AG10803 (cell line): Measurements from ENCODE around the gene TNNI3.

Experiments
- DNase-seq: peaks from one replicate; pipeline ENCODE4 v3.0.0; 2010; ENCODE audit warnings: low read depth
- H3K4me3 ChIP-seq: 2 replicates; pipeline ENCODE4 v1.5.1; 2011; ENCODE audit warnings: mild to moderate bottlenecking, low read length, control low read depth
- CTCF ChIP-seq: conservative IDR thresholded peaks from 2 replicates; pipeline ENCODE4 v1.5.1; 2011; ENCODE audit warnings: mild to moderate bottlenecking, low read length, control low read depth, inconsistent platforms

TNNI3 gene

DNA sequence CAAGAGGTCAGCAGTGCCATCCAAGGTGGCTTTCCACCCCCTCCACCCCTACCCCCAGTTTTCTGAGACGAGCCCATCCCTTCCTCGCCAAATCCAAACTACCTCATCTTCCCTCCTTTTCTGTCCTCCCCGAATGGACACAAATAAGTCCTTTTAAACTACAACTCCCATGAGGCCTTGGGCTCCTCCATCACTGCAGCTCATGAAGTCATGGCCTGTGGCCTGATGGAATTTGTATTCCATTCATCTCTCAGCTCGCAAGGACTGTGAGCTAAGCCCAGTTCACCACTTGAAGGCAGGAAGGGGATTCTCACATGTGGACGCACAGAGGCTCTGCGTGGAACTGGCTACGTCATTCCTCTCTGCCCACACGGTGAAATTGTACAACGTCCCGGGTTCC is 39.3 kb upstream of the TNNI3 start:
- H3K4me3 ChIP-seq, result no peak overlapping the region
- TF ChIP-seq CTCF, result no peak
- DNase-seq, result no peak

- DNase-seq, result no peak
- no peak for TF ChIP-seq CTCF
- H3K4me3 ChIP-seq, result no peak overlapping the region
These were observed 35.9 kb upstream of the TNNI3 start for GRCh38 chr19:55193481-55193880.

DNA sequence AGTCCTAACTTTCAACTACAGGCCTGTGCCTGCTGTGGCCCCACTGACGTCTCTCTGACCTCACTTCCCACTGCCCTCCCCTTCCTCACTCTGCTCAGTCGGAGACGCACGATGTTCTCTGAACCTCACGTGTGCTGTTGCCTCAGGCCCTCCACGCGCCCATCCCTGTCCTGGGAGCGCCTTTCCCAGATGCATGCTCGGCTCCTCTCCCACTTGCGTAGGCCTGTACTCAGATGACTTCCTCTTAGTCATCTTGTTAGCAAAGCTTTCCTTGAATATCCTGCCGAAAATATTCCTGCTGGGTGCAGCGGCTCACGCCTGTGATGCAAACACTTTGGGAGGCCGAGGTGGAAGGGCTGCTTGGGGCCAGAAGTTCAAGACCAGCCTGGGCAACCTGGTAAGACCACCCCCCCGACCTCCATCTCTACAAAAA is 31.9 kb upstream of the TNNI3 start:
- DNase-seq, result peak; percentile 89
- no peak for TF ChIP-seq CTCF
- no peak overlapping the region for H3K4me3 ChIP-seq

- H3K4me3 ChIP-seq, result no peak overlapping the region
- no peak for TF ChIP-seq CTCF
- no peak for DNase-seq
These were observed 31.1 kb upstream of the TNNI3 start for GRCh38 chr19:55188625-55189024.

DNA sequence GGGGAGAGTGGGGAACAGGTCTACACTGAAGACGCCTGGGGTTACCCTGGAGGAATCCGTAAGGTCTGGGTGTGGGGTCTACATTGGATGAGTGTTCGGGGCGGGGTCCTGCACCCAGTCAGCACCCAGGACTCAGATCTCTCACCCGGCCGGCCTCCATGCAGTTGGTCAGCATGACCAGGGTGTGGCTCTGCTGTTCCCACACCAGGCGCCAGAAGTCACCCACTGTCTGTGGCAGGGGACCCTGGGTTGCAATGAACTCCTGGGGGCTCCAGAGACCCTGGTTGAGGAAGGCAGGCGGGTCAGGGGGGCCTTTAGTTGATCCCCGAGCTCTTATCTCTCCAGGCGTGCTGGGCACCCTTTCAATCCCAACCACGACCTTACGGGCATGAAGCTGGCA is 28.5 kb upstream of the TNNI3 start:
- H3K4me3 ChIP-seq, result no peak overlapping the region
- no peak for DNase-seq
- no peak for TF ChIP-seq CTCF

DNA sequence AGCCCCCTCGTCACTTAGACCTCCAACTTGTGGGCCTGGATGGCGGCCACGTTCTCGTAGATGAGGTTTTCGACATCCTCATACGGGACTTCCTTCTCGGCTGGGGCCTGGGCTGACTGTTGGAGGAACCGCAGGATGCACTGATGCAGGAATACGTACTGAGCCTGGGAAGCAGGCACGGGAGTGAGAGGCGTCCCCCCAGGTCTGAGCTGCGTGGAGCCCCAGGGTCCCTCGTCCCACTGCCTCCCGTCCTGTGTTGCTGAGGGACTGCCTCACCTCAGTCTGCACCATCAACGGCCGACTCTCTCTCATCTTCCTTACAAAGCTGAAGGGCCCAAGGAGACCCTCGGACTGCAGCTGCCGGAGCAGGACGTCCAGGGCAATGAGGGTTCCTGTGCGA is 24.2 kb upstream of the TNNI3 start:
- TF ChIP-seq CTCF, result no peak
- DNase-seq, result no peak

GRCh38 chr19:55179606-55180484 is 22.3 kb upstream of the TNNI3 start, which contains the start of gene SYT5:
Gene SYT5, minus strand, starts transcription at chr19:55180289. Its CDS starts 1,248 bp downstream, at chr19:55179041.
- H3K4me3 ChIP-seq, result peak within 1 kb of the TSS; percentile 47
- no peak for TF ChIP-seq CTCF
- DNase-seq, result no peak

More for the DNA sequence above, 24.2 kb upstream of the TNNI3 start:
- H3K4me3 ChIP-seq, result no peak overlapping the region
